HG03060 (cell line): Measurements from ENCODE around the gene ERGIC1.
"Not testable (repeated sequence)": the region's sequence is repeated elsewhere in the genome, so short reads cannot be mapped to it uniquely, and the experiment has no call there.

Experiments used
- ATAC-seq: cut with Tn5 transposase; IDR thresholded peaks from one replicate; pipeline ENCODE4 v1.9.1; 2021; ENCODE audit warnings: low read depth, moderate number of reproducible peaks; ENCODE audit not compliant: unreplicated experiment

The ERGIC1 gene

GRCh38 chr5:172845154-172845553, 11.1 kb downstream of the ERGIC1 start:
- no peak for ATAC-seq

DNA sequence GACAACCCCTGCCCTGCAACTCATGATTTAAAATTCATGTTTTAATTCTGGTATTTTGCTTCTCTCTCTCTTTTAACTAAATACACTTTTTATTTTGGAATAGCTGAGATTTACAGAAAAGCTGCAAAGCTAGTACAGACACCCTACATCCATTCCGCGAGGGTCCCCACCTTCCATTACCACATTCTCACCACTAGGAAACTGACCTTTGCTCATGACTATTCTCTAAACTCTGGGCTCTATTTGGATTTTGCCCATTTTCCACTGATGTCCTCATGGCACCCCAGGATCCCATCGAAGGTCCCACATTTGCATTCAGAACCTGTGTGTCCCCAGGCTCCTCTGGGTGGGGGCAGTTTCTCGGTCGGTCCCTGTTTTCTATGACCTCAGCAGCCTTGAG, 11.5 kb downstream of the ERGIC1 start:
- ATAC-seq: no peak

DNA sequence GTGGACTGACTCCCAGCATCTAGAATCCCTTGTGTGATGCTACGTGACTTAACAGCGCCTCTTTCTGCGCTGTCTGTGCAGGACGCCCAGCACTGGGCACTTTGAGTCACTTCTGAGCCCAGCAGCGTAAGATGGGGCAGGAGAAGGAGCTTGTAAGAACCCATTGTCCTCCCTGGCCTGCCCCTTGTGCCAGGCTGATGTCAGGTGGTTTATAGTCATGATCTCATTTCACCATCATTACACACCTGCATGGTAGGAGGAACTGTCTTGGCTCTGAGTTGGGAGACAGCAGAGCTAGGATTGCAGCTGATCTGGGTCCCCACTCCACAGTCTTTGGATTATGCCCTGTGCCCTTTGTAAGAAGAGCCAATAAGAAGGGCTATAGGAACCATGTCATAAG, 12.2 kb downstream of the ERGIC1 start:
- no peak for ATAC-seq

DNA sequence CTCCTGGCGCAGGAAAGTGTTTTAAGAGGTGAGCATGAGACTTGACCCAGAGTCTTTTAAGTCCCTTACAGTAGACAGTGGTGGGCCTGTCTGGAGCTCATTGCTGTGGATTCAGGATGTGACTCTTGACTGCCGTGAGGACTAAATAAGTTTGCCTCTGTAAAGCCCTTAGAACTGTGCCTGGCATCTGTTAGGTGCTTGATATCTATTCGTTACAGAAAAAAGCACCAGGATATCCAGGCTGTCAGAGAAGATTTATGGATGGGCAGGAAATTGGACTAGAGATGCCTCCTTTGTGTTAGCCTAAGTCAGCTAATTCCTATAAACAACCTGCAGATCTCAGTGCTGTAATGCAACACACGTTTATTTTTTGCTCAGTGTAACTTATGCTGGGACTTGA, 12.6 kb downstream of the ERGIC1 start:
- ATAC-seq: no peak

DNA sequence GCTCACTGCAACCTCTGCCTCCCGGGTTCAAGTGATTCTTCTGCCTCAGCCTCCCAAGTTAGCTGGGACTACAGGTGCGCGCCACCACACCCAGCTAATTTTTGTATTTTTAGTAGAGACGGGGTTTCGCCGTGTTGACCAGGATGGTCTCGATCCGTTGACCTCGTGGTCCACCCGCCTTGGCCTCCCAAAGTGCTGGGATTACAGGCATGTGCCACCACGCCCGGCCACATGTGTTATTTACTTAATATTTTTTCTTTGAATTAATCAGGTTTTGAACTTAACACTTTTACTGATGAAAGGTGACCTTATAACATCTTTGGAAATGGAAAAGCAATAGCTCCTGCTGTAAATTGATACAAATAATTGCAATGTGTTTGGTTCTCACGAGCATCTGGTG, 13.5 kb downstream of the ERGIC1 start:
- not testable (repeated sequence) for ATAC-seq

DNA sequence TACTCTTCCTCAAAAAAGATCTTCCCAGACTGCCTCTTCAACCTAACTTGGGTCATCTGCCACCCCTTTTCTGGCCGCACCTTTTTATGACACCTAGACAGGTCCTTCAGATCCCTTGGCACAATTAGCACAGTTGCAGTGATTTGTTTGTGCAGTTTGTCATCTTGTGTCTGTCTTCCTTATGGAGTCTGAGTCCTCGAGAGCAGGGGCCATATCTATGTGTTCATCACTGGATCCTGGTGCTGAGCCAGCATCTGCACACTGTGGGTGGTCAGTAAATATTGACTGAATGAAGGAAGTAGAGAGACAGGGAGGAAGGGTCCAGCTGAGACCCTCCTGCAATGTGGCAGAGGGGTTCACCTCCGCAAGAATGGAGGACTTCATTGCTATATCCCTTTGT, 14.4 kb downstream of the ERGIC1 start:
- ATAC-seq: no peak

DNA sequence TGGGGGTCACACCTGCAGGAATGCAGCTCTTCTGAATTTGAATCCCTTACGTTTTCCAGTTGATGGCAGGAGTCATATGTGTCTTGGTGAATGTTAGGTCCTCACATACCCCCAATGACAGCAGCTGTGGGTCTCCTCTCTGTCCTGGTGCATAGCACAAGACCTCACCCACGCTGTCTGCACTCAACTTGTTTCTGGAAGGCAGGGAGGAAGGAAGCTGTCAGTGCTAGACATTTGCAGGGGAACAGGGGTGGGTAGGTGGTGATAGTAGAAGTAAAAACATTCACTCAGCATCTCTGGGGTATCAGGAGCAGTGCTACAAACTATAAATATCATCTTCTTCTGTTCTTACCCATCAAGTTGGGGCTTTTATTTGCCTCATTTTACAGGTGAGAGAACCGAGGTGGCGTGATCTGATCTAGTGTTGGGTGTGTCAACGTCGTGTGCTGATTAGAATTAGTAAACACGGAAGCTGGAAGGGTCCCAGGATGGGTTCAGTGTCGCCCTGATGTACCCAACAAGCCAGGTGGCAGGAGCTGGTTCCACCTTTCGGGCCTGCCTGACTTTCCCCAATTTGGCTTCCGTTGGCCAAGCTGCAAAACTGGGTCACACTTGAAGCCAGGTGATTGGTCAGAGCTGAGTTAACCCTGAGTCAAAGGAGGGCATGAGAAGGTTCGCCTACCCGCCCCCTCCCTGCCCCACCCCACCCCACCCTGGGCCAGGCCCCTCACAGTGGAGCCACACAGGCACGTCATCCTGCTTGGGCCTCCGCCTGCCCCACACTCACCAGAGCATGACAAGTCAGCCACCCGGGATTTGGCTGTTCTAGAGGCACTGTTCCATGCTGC, 15.8 kb downstream of the ERGIC1 start:
- ATAC-seq: peak; percentile 41

GRCh38 chr5:172850454-172850797, 16.4 kb downstream of the ERGIC1 start:
- ATAC-seq: no peak

DNA sequence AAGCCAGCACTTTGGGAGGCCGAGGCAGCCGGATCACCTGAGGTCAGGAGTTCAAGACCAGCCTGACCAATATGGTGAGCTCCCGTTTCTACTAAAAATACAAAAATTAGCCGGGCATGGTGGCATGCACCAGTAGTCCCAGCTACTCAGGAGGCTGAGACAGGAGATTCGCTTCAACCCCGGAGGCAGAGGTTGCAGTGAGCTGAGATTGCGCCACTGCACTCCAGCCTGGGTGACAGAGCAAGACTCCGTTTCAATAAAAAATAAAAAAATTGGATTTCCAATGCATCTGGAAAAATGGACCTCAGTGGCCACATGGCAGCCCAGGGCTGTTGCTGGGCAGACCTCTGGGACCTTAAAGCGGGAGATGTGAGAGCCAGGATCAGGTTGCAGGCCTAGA, 17.2 kb downstream of the ERGIC1 start:
- ATAC-seq: not testable (repeated sequence)

DNA sequence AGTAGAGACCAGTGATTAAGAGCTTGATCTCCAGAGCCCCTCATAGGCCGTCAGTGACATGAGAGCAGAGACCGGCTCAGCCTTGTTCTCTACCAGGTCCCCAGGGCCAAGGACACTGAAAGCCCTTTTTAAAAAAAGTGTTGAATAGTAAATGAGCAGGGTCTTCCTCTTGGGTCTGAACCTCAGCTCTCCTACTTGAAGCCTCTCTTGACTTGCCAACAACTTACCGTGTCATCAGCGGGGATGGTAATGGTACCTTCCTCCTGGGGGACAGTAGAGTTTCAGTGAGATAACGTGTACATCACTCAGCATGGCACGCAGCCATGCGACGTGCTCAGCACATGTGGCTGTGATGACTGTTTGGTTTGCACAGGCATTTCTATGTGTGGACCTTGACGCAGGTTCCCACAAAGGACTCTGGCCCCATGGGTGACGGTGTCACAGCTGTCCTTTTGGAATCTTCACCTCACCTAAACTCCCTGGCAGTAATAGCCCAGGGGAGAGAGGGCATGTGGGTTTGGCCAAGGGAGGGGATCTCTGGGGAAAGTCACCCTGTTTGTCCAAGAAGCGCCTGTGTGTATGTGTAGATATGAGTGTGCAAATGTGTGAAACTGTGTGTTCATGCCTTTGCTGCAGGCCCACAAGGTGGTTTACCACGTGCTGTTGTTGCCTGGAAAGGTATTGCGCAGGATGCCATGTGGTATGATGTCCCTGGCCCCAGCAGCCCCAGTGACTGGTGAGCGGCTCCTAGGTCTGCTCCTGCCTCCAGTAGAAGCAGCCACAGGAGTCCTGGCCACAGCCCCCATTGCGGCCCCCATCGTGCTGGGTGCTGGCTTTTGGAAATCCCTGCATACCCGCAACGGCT, 18.7 kb downstream of the ERGIC1 start:
- no peak for ATAC-seq

DNA sequence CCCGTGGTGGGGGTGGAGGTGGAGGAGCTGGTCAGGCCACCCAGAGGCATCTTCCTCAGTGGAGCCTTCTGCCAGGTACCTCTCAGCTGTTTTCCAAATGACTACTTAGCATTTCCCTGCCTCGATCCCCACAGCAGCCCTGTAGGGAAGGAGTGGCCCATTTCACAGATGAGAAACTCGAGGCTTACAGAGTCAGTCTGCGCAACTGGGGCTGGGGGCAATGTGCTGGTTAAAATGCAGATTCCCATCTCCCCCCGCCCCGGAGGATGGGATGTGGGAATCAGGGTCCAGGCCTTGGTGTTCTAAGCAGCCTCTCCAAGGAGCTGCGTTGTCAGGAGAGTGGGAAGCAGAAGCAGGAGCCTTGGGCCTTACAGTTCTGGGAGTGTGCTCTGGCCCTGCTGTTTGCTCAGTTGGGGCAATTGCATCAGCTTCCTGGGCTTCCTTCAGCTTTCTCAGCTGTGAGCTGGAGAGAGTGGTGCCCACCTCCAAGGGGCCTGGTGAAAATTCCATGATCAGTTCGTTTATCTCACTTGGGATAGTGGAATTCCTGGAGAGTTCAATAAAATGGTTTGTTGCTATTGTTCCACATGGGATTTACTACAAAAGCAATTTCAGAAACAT, 19.4 kb downstream of the ERGIC1 start:
- no peak for ATAC-seq

DNA sequence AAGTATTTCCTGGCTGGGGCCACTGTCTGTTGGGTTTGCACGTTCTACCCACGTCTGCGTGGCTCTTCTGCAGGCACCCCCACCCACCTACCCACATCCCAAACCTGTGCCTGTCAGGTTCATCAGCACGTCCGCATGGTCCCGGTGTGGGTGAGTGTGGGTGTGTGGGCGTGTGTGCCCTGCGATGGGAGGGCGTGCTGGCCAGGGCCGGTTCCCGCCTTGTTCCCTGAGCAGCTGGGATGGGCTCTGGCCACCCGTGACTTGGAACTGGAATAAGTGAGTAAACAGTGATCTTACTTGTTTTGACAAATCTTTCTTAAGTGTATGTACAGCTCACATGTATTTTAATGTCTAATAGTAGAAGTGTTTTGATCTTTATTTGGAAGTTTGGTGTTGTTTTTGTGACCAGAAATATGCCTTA, 20.4 kb downstream of the ERGIC1 start:
- no peak for ATAC-seq

DNA sequence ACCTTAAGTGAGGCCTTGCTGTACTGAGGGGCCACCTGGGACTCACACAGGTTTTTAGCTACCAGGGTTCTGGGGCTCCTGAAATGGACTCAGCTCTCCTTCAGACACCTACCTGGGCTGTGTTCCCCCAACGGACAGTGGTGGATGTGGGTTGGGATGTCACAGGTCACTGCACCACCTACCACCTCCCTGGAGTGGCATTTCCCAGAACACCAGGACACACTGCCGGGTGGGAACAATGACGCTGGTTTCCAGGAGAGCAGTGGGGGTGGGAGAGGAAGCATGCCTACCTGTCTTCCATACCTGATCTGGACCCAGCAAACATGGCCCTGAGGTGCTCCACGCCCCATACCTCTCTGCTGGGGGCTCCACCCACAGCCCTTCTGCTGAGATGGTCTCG, 20.9 kb downstream of the ERGIC1 start:
- ATAC-seq: no peak

DNA sequence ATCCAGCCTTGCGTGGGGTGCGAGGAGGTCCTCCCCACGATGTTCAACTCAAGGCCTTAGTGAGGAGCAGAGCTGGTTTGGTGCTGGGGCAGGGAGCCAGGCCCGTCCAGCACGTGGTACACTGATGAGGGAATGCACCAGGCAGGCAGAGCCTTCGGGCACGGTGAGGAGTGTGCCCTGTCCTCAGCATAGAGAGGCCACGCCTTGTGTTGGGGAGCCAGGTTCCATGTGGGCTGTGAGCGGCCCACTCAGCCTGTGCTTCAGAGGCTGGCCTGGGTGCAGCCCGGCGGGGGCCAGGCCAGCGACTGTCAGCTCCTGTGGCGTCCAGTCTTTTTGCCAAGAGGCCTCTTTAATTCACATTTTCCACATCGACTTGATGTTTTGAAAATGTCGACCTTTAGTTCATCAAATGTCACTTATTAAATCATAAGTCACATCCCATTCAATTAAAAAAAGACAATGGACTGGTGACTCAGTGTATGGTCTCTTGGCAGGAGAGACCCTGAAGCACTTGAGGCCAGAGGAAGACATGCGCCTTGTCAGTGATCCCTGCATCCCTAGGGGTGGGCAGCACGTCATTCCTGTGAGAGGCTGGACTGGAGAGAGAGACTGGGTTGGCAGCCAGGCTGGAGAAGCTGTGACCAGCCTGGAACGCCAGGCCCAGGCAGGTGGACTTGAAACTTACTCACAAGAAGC, 21.7 kb downstream of the ERGIC1 start:
- ATAC-seq: no peak

DNA sequence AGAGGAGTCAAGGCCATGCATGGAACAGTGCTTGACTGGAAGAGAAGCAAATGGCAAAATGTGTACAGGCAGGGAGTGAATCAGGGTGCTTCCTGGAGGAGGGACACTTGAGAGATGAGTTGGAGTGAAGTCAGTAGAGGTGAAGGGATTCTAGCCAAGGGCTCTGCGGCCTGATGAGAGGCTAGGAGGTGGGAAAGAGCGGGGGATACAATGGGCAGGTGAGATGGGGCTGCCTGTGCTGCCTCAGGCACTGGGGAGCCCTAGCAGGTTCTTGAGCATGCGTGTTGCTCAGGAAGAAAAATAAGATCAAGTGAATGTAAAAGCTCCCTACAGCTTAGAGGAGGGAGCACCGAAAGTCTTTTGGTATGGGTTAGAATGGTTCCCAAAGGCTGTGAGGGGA, 22.3 kb downstream of the ERGIC1 start:
- ATAC-seq: no peak

DNA sequence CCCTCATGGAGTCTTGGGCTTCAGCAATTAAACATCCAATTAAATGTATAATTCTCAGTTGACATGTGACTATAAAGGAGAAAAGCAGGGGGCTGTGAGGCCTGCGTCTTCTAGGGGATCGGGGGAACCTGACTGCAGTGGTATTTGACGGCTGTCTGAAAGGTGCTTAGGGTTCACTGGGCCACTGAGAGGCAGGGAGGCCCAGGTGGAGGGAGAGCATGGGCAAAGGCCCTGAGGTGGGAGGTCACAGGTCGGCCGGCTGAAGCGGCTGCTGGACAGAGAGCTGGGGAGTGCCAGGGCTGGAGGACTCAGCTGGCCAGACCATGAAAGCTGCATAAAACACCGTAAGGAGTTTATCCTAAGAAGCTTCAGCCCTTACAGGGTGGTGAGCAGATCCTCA, 23.9 kb downstream of the ERGIC1 start:
- no peak for ATAC-seq

- no peak for ATAC-seq
Measured at GRCh38 chr5:172858511-172858989, 24.5 kb downstream of the ERGIC1 start.

DNA sequence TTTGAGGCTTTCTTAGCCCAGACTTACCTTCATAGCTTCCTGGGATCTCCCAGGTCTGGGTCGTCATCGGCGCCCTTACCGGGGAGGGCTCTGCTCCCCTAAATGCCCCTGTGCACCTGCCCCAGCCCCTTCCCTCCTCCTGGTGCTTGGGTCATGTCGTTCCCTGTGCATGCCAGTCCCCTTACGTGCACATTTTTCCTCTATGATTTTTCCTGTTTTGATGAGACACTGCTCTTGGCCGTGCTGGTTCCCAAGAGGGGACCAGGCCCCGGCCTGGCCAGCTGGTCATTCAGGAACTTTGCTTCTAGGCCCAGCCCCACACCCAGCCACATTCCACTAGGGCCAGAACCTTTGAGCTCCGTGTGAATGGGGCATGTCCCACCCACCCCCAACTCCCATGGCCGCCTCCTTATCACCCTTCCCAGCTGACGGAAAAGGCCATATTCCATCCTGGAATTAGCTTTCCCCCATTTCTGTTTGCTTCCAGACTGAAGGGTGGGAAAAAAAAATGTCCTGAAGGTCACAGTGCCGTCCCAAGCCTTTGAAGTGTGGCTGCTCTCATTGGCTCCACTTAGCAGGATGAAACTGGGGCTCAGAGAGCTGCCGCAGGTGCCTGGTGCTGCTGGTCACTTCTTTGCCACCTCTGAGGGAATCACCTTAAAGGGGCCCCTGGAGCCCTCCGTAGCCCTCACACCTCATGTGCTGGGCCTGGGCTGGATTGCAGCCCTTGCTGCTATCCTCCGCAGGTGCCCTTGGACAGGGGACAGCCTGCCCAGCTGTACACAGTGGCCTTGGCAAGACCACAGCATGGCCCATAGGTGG, 25.1 kb downstream of the ERGIC1 start:
- ATAC-seq: no peak

GRCh38 chr5:172859966-172860365, 25.9 kb downstream of the ERGIC1 start:
- no peak for ATAC-seq
